Transverse colon (tissue), 4 donors: ENCODE data around the gene MOV10L1.

ENCODE experiments used
- CTCF ChIP-seq, 5 experiments: fragments of 200-600 bp in 3 of 5; fragments of 450-650 bp in 2 of 5; sonication (generic) in 3 of 5; IDR thresholded peaks; 1 replicate in 2 of 5; 2 replicates in 3 of 5; pipeline ENCODE4 v1.5.1; 2016 to 2017; ENCODE audit warnings: antibody characterized with exemption in 5 of 5, inconsistent platforms in 3 of 5, mild to moderate bottlenecking in 2 of 5, moderate library complexity in 1 of 5
- POLR2A ChIP-seq: fragments of 450-650 bp; IDR thresholded peaks from one replicate; pipeline ENCODE4 v1.6.1; 2016; ENCODE audit warnings: antibody characterized with exemption, mild to moderate bottlenecking, moderate library complexity
- POLR2AphosphoS5 ChIP-seq, 3 donors: sonication (generic); formaldehyde crosslinking; IDR thresholded peaks; one replicate each; pipeline ENCODE4 v1.6.1; 2016; ENCODE audit warnings: antibody characterized with exemption in 3 of 3

GRCh38 chr22:50144005-50144614, 54.3 kb downstream of the MOV10L1 start:
- TF ChIP-seq CTCF (IDR thresholded peaks at IDR 0.05) (no peak), POLR2AphosphoS5 (IDR thresholded peaks at IDR 0.05) (no peak), POLR2A (no peak)
